ENCODE measurements around the gene C10orf62. TPM values are rescaled to one million over a fixed set of nuclear protein-coding genes. Genes with fewer than 3 reads are reported as not detected.

The C10orf62 gene
- under 1 TPM in 1 of 2 donors, not detected in 1; 0.10 TPM for polyA plus RNA-seq

GRCh38 chr10:97589479-97589878 lies at the start of gene C10orf62:
Gene C10orf62, plus strand, starts transcription at chr10:97589721. Its CDS starts 177 bp downstream, at chr10:97589898.
- H3K9me3 ChIP-seq (ENCODE audit: control insufficient read depth in 2 of 2, insufficient read depth in 1 of 2, low read depth in 1 of 2, low read length in 1 of 2) = no peaks in the 10 kb centered on the region
- no peak within 1 kb of the TSS for H3K27ac ChIP-seq (ENCODE audit: low read depth in 2 of 2, low read length in 1 of 2)
- H3K4me3 ChIP-seq (ENCODE audit: low read depth in 1 of 2, low read length in 2 of 2) = no peak within 1 kb of the TSS
- no peaks in the 10 kb centered on the region for H3K27me3 ChIP-seq (ENCODE audit: control insufficient read depth in 1 of 2, insufficient read depth in 2 of 2, low read length in 2 of 2)
- H3K4me1 ChIP-seq (ENCODE audit: control insufficient read depth in 2 of 2, insufficient read depth in 2 of 2, low read length in 1 of 2) = peaks cover 3 to 4% of the 10 kb centered on the region in 2 donors
- H3K36me3 ChIP-seq (ENCODE audit: control insufficient read depth in 2 of 2, insufficient read depth in 2 of 2, low read length in 1 of 2) = no peaks in the 10 kb centered on the region
- 67 to 83% methylated on average over 3 of the region's 3 CpGs for WGBS, 2 donors

GRCh38 chr10:97540669-97541500 lies 48.6 kb upstream of the C10orf62 start:
- peak overlapping the region; percentile 22 to 37 for H3K27ac ChIP-seq (ENCODE audit: low read depth in 2 of 2, low read length in 1 of 2)
- 86 to 90% methylated on average over 14 of the region's 14 CpGs for WGBS, 2 donors
- no peaks in the 10 kb centered on the region for H3K27me3 ChIP-seq (ENCODE audit: control insufficient read depth in 1 of 2, insufficient read depth in 2 of 2, low read length in 2 of 2)
- peaks cover 9 to 22% of the 10 kb centered on the region in 2 donors for H3K4me1 ChIP-seq (ENCODE audit: control insufficient read depth in 2 of 2, insufficient read depth in 2 of 2, low read length in 1 of 2)
- H3K9me3 ChIP-seq (ENCODE audit: control insufficient read depth in 2 of 2, insufficient read depth in 1 of 2, low read depth in 1 of 2, low read length in 1 of 2) = no peaks in the 10 kb centered on the region
- no peak overlapping the region for H3K4me3 ChIP-seq (ENCODE audit: low read depth in 1 of 2, low read length in 2 of 2)
- H3K36me3 ChIP-seq (ENCODE audit: control insufficient read depth in 2 of 2, insufficient read depth in 2 of 2, low read length in 1 of 2) = no peaks in the 10 kb centered on the region

- H3K27ac ChIP-seq (ENCODE audit: low read depth in 2 of 2, low read length in 1 of 2) = peak overlapping the region; percentile 94 to 99
- peaks cover 10 to 23% of the 10 kb centered on the region in 2 donors for H3K4me1 ChIP-seq (ENCODE audit: control insufficient read depth in 2 of 2, insufficient read depth in 2 of 2, low read length in 1 of 2)
- H3K4me3 ChIP-seq (ENCODE audit: low read depth in 1 of 2, low read length in 2 of 2) = no peak overlapping the region
- WGBS, 2 donors = 27 to 53% methylated on average over 9 of the region's 9 CpGs
- no peaks in the 10 kb centered on the region for H3K27me3 ChIP-seq (ENCODE audit: control insufficient read depth in 1 of 2, insufficient read depth in 2 of 2, low read length in 2 of 2)
- H3K36me3 ChIP-seq (ENCODE audit: control insufficient read depth in 2 of 2, insufficient read depth in 2 of 2, low read length in 1 of 2) = no peaks in the 10 kb centered on the region
- H3K9me3 ChIP-seq (ENCODE audit: control insufficient read depth in 2 of 2, insufficient read depth in 1 of 2, low read depth in 1 of 2, low read length in 1 of 2) = no peaks in the 10 kb centered on the region
Observed at GRCh38 chr10:97542169-97543024, 47.1 kb upstream of the C10orf62 start.

GRCh38 chr10:97543025-97543546 lies 46.4 kb upstream of the C10orf62 start:
- H3K27me3 ChIP-seq (ENCODE audit: control insufficient read depth in 1 of 2, insufficient read depth in 2 of 2, low read length in 2 of 2) = no peaks in the 10 kb centered on the region
- peaks cover 10 to 23% of the 10 kb centered on the region in 2 donors for H3K4me1 ChIP-seq (ENCODE audit: control insufficient read depth in 2 of 2, insufficient read depth in 2 of 2, low read length in 1 of 2)
- no peaks in the 10 kb centered on the region for H3K36me3 ChIP-seq (ENCODE audit: control insufficient read depth in 2 of 2, insufficient read depth in 2 of 2, low read length in 1 of 2)
- no peaks in the 10 kb centered on the region for H3K9me3 ChIP-seq (ENCODE audit: control insufficient read depth in 2 of 2, insufficient read depth in 1 of 2, low read depth in 1 of 2, low read length in 1 of 2)
- peak overlapping the region; percentile 94 to 99 for H3K27ac ChIP-seq (ENCODE audit: low read depth in 2 of 2, low read length in 1 of 2)
- WGBS, 2 donors = 25 to 46% methylated on average over 10 of the region's 10 CpGs
- no peak overlapping the region for H3K4me3 ChIP-seq (ENCODE audit: low read depth in 1 of 2, low read length in 2 of 2)

GRCh38 chr10:97546456-97547270 lies 42.9 kb upstream of the C10orf62 start:
- 85 to 87% methylated on average over 18 of the region's 18 CpGs for WGBS, 2 donors
- Histone ChIP-seq H3K4me3 (ENCODE audit: low read depth in 1 of 2, low read length in 2 of 2) (no peak overlapping the region), H3K36me3 (ENCODE audit: control insufficient read depth in 2 of 2, insufficient read depth in 2 of 2, low read length in 1 of 2) (no peaks in the 10 kb centered on the region), H3K27me3 (ENCODE audit: control insufficient read depth in 1 of 2, insufficient read depth in 2 of 2, low read length in 2 of 2) (no peaks in the 10 kb centered on the region), H3K4me1 (ENCODE audit: control insufficient read depth in 2 of 2, insufficient read depth in 2 of 2, low read length in 1 of 2) (peaks cover 14 to 20% of the 10 kb centered on the region in 2 donors), H3K9me3 (ENCODE audit: control insufficient read depth in 2 of 2, insufficient read depth in 1 of 2, low read depth in 1 of 2, low read length in 1 of 2) (no peaks in the 10 kb centered on the region), H3K27ac (ENCODE audit: low read depth in 2 of 2, low read length in 1 of 2) (no peak overlapping the region)

- Histone ChIP-seq H3K4me1 (ENCODE audit: control insufficient read depth in 2 of 2, insufficient read depth in 2 of 2, low read length in 1 of 2) (peaks cover 13 to 17% of the 10 kb centered on the region in 2 donors), H3K36me3 (ENCODE audit: control insufficient read depth in 2 of 2, insufficient read depth in 2 of 2, low read length in 1 of 2) (no peaks in the 10 kb centered on the region), H3K9me3 (ENCODE audit: control insufficient read depth in 2 of 2, insufficient read depth in 1 of 2, low read depth in 1 of 2, low read length in 1 of 2) (no peaks in the 10 kb centered on the region), H3K27me3 (ENCODE audit: control insufficient read depth in 1 of 2, insufficient read depth in 2 of 2, low read length in 2 of 2) (no peaks in the 10 kb centered on the region), H3K27ac (ENCODE audit: low read depth in 2 of 2, low read length in 1 of 2) (no peak overlapping the region), H3K4me3 (ENCODE audit: low read depth in 1 of 2, low read length in 2 of 2) (no peak overlapping the region)
- 78 to 79% methylated on average over 4 of the region's 4 CpGs for WGBS, 2 donors
Observed at GRCh38 chr10:97547271-97547600, 42.3 kb upstream of the C10orf62 start.

- Histone ChIP-seq H3K27me3 (ENCODE audit: control insufficient read depth in 1 of 2, insufficient read depth in 2 of 2, low read length in 2 of 2) (no peaks in the 10 kb centered on the region), H3K9me3 (ENCODE audit: control insufficient read depth in 2 of 2, insufficient read depth in 1 of 2, low read depth in 1 of 2, low read length in 1 of 2) (no peaks in the 10 kb centered on the region), H3K36me3 (ENCODE audit: control insufficient read depth in 2 of 2, insufficient read depth in 2 of 2, low read length in 1 of 2) (no peaks in the 10 kb centered on the region), H3K27ac (ENCODE audit: low read depth in 2 of 2, low read length in 1 of 2) (no peak overlapping the region), H3K4me1 (ENCODE audit: control insufficient read depth in 2 of 2, insufficient read depth in 2 of 2, low read length in 1 of 2) (peaks cover 6 to 10% of the 10 kb centered on the region in 2 donors), H3K4me3 (ENCODE audit: low read depth in 1 of 2, low read length in 2 of 2) (no peak overlapping the region)
- WGBS, 2 donors = 70 to 75% methylated on average over 4 of the region's 4 CpGs
Observed at GRCh38 chr10:97547962-97548361, 41.6 kb upstream of the C10orf62 start.

GRCh38 chr10:97548828-97549455 lies 40.6 kb upstream of the C10orf62 start:
- 81 to 83% methylated on average over 13 of the region's 13 CpGs for WGBS, 2 donors
- H3K36me3 ChIP-seq (ENCODE audit: control insufficient read depth in 2 of 2, insufficient read depth in 2 of 2, low read length in 1 of 2) = no peaks in the 10 kb centered on the region
- no peaks in the 10 kb centered on the region for H3K9me3 ChIP-seq (ENCODE audit: control insufficient read depth in 2 of 2, insufficient read depth in 1 of 2, low read depth in 1 of 2, low read length in 1 of 2)
- H3K4me1 ChIP-seq (ENCODE audit: control insufficient read depth in 2 of 2, insufficient read depth in 2 of 2, low read length in 1 of 2) = peaks cover 5 to 7% of the 10 kb centered on the region in 2 donors
- H3K27ac ChIP-seq (ENCODE audit: low read depth in 2 of 2, low read length in 1 of 2) = no peak overlapping the region
- H3K4me3 ChIP-seq (ENCODE audit: low read depth in 1 of 2, low read length in 2 of 2) = no peak overlapping the region
- no peaks in the 10 kb centered on the region for H3K27me3 ChIP-seq (ENCODE audit: control insufficient read depth in 1 of 2, insufficient read depth in 2 of 2, low read length in 2 of 2)
